ENCODE results near the gene SLC4A3.
"Not testable (repeated sequence)": the region's sequence is repeated elsewhere in the genome, so short reads cannot be mapped to it uniquely, and the experiment has no call there.

Gene SLC4A3

DNA sequence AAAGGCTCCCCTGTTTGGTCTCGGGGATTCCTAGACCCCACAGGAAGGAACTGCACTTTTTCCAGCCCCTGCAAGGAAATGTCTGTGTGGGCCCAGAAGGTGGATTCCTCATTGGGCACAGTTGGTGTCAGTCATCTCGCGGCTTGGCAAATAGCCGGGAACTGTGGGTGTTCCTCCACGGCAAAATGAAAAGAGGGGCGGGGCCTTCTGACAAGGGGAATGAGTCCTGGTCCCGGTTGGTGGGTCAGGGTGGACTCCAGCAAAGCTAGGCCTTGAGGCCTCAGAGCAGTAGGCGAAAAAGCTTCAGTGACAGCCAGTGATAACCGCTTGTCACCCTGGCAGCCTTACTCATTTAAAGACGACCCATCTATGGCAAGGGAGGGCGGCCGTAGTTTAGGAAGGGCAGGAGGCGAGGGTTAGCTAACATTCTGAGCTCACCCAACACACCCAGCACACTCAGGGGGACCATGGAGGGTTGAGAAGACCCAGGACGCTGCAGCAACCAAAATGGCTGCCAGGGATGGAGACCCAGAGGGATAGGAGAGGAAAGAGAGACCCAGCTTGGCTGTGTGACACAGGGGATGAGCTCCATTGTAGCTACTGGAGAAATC lies 16.5 kb downstream of the SLC4A3 start:
- no peak overlapping the region for H3K27ac ChIP-seq
- TF ChIP-seq, protein P1, sequence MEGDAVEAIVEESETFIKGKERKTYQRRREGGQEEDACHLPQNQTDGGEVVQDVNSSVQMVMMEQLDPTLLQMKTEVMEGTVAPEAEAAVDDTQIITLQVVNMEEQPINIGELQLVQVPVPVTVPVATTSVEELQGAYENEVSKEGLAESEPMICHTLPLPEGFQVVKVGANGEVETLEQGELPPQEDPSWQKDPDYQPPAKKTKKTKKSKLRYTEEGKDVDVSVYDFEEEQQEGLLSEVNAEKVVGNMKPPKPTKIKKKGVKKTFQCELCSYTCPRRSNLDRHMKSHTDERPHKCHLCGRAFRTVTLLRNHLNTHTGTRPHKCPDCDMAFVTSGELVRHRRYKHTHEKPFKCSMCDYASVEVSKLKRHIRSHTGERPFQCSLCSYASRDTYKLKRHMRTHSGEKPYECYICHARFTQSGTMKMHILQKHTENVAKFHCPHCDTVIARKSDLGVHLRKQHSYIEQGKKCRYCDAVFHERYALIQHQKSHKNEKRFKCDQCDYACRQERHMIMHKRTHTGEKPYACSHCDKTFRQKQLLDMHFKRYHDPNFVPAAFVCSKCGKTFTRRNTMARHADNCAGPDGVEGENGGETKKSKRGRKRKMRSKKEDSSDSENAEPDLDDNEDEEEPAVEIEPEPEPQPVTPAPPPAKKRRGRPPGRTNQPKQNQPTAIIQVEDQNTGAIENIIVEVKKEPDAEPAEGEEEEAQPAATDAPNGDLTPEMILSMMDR (conservative IDR thresholded peaks at IDR 0.05), result no peak
- no peak for TF ChIP-seq ZFX (IDR thresholded peaks at IDR 0.05)

DNA sequence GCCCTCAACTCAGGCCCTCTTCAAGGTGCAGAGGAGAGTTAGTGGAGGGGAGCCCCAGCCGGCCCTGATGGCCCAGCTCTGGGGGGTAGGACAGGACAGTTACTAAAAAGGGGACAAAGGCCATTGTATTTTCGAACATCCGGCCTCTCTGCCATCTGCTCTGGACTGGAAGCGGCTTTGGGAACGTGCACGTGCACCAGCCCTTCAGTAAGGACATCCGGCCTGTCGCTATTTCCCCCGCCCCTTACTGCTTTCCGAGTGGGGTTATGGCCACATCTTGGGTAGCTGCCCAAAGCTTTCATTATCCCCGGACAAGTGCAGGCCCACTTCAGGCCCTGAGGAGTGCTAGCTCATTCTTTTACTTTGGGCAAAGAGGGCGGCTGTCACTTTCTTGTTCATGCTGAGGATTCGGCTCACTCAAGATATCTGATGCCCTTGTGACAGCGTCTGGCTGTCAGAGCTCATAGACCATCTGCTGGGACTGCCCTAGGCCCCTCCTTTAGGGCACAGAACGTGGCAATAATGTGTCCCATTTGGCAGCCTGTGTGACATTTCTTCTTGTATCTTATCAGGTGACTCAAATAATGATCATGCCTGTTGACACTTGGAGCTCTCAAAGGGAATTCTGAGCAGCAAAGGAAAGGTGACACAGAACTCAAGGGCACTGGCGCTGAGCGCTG lies 17.5 kb downstream of the SLC4A3 start:
- no peak overlapping the region for H3K27ac ChIP-seq

DNA sequence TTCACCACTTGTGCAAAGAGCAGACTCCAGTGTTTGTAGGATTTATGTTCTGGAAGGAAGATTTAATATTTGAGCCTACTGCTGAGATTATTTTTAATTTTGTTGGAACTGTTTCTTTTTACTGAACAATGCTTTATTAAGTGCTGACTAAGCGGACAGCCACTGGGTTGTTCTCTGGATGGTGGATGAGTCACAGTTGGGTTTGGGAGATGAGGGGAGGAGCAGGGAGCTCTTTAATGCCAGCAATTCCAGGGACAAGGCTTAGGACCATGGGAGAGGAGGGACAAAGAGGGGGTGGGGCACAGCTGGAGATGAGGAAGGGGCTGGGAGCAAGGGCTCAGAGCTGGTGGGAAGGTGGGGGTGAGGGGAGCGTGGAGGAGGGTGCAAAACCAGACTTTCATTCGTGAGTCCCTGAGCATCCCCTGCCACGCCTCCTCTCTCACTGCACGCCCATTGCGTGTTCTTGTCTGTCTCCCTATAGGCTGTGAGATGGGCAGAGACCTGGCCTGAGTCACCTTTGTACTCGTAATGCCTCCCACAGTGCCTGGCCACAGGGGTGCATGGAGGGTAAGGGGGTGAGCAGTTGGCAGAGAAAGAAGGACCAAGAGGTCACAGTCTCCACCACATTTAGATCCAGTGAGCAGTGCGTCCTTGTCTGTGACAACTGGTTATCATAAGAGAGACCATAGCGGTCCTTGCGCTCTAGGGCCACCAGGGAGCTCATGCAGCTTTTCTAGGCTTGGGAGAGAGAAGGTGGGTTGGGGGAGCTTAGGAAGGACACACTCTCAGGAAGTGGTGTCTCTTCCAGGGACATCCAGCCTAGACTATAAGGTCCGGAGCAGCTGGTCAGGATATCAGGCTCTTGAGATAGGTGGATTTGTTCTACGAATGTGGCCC lies 18.4 kb downstream of the SLC4A3 start:
- no peak for TF ChIP-seq ZFX (IDR thresholded peaks at IDR 0.05)
- TF ChIP-seq, protein P1 (conservative IDR thresholded peaks at IDR 0.05), result no peak
- H3K27ac ChIP-seq, result no peak overlapping the region

More for the DNA sequence above, 17.5 kb downstream of the SLC4A3 start:
- TF ChIP-seq, protein P1 (conservative IDR thresholded peaks at IDR 0.05), result no peak
- no peak for TF ChIP-seq ZFX (IDR thresholded peaks at IDR 0.05)

DNA sequence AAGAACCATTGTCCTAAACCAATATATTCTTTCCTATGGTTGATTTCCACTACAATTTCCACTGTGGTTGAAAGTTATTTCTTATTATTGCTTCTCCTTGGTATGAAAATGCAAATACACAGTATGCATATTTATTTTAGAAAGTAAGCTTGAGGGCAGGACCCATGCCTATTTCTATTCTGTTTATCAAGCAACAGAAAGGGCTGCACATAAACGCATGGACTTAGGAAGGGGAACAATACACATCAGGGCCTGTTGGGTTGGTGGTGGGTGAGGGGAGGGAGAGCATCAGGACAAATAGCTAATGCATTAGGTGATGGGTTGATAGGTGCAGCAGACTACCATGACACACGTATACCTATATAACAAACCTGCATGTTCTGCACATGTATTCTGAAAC lies 20.7 kb downstream of the SLC4A3 start:
- TF ChIP-seq ZFX (IDR thresholded peaks at IDR 0.05), result no peak
- TF ChIP-seq, protein P1 (conservative IDR thresholded peaks at IDR 0.05), result no peak
- H3K27ac ChIP-seq, result no peak overlapping the region

DNA sequence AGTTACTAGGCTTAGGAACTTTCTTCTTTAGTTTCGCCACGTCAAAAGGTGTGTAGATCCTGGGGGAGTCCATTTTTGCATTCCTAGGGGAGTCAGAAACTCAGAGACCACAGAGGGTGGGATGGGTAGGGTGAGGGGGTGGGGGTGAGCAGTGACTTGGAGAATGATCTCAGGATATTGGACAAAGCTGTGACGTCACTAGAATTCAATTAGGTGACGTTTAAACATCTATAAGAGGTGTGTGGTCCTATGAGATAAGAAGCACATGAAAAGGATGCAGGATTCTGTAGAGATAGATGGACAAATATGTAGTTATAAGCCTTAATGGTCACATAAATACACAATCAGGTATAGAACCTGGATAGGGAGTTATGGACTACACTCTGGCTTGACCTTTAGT lies 21.5 kb downstream of the SLC4A3 start:
- no peak overlapping the region for H3K27ac ChIP-seq
- no peak for TF ChIP-seq ZFX (IDR thresholded peaks at IDR 0.05)

DNA sequence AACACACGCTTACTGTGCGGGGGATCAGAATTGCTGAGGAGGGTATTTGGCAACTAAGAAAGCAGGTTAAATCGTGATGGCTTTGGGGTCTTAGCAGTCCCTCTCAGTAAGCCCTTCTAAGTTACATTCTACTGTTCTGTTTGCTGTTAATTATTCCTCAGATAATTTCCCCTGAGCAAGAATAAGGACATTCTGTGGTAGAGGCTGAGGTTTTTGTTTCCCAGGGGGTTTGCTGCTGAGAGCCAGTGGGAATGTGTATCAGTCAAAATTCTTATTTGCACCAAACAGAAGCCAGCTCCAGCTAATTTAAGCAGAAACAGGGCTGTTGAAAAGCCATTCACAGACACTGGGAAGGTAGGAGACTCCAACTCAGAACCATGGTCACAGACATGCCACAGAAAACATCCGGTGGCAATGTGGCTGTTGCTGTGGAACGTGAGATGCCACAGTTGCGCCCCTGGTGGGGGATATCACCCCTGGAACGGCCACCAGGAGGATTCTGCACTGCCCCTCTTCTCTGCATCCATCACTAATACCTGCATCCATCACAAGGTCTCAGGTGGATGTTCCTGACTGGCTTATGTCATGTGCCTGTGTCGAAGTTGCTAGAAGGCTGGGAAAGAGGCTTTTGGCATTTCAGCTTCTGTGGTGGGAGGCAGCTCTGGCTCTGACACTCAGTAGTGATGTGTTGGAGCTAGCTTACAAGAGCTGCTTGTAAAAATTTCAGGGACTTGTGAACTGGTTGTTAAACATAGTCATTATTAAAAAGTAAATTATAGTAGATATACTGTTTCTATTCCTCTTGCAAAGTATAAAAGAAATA lies 23.2 kb downstream of the SLC4A3 start:
- TF ChIP-seq, protein P1 (conservative IDR thresholded peaks at IDR 0.05), result no peak
- no peak for TF ChIP-seq ZFX (IDR thresholded peaks at IDR 0.05)
- H3K27ac ChIP-seq, result no peak overlapping the region

DNA sequence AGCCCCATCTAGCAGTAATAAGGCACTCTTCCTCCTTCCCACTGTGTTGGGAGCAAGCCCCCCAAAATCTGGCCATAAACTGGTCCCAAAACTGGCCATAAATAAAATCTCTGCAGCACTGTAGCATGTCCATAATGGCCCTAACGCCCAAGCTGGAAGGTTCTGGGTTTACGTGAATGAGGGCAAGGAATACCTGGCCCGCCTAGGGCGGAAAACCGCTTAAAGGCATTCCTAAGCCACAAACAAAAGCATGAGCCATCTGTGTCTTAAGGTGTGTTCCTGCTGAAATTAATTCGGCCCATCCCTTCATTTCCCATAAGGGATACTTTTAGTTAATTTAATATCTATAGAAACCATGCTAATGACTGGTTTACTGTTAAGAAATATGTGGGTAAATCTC lies 24.2 kb downstream of the SLC4A3 start:
- H3K27ac ChIP-seq, result not testable (repeated sequence)
